Loucy (cell line): ENCODE results near the gene RUNX1.

Experiments used
- H2AFZ ChIP-seq: fragments of 200-600 bp; sonication (generic); 2 replicates; pipeline ENCODE4 v1.6.0; 2016; ENCODE audit warnings: antibody characterized with exemption, mild to moderate bottlenecking, low read length, moderate library complexity
- H3F3A ChIP-seq: fragments of 200-600 bp; 2 replicates; pipeline ENCODE4 v1.6.0; 2016; ENCODE audit warnings: antibody characterized with exemption, low read depth, mild to moderate bottlenecking
- H3K27me3 ChIP-seq: fragments of 200-600 bp; sonication (generic); 2 replicates; pipeline ENCODE4 v1.6.1; 2014; ENCODE audit warnings: low read length, mild to moderate bottlenecking; ENCODE audit not compliant: insufficient read depth, poor library complexity, severe bottlenecking
- H3K36me3 ChIP-seq: fragments of 200-600 bp; sonication (generic); 2 replicates; pipeline ENCODE4 v1.6.1; 2016; ENCODE audit warnings: low read length; ENCODE audit not compliant: insufficient read depth
- H3K4me1 ChIP-seq: fragments of 200-600 bp; sonication (generic); 2 replicates; pipeline ENCODE4 v1.5.1; 2014; ENCODE audit warnings: low read length, mild to moderate bottlenecking; ENCODE audit not compliant: insufficient read depth, poor library complexity, severe bottlenecking
- H3K4me2 ChIP-seq: fragments of 200-600 bp; sonication (generic); 2 replicates; pipeline ENCODE4 v1.6.0; 2014; ENCODE audit warnings: antibody characterized with exemption, low read length, low read depth, mild to moderate bottlenecking; ENCODE audit not compliant: poor library complexity, severe bottlenecking
- H3K4me3 ChIP-seq: fragments of 200-600 bp; sonication (generic); 2 replicates; pipeline ENCODE4 v1.5.1; 2014; ENCODE audit warnings: low read length, mild to moderate bottlenecking, mixed read lengths; ENCODE audit not compliant: poor library complexity, severe bottlenecking
- H3K79me2 ChIP-seq: fragments of 200-600 bp; sonication (generic); 2 replicates; pipeline ENCODE4 v1.6.1; 2014; ENCODE audit warnings: low read length; ENCODE audit not compliant: insufficient read depth
- H3K9ac ChIP-seq: fragments of 200-600 bp; sonication (generic); 2 replicates; pipeline ENCODE4 v1.6.0; 2014; ENCODE audit warnings: mild to moderate bottlenecking, low read depth, low read length, moderate library complexity; ENCODE audit not compliant: poor library complexity, severe bottlenecking
- H3K9me2 ChIP-seq: fragments of 200-600 bp; sonication (generic); replicated peaks from 2 replicates; pipeline ENCODE4 v1.6.1; 2016; ENCODE audit warnings: low read depth, low read length, mixed read lengths
- H3K9me3 ChIP-seq: fragments of 200-600 bp; sonication (generic); 2 replicates; pipeline ENCODE4 v1.6.1; 2014; ENCODE audit warnings: mild to moderate bottlenecking, antibody characterized with exemption, low read length, low read depth; ENCODE audit not compliant: insufficient read depth
- H4K20me1 ChIP-seq: fragments of 200-600 bp; sonication (generic); 2 replicates; pipeline ENCODE4 v1.6.0; 2014; ENCODE audit warnings: antibody characterized with exemption, low read length, mild to moderate bottlenecking; ENCODE audit not compliant: insufficient read depth, poor library complexity, severe bottlenecking
- CTCF ChIP-seq: fragments of 200-600 bp; sonication (generic); conservative IDR thresholded peaks from 2 replicates; pipeline ENCODE4 v1.5.1; 2014; ENCODE audit warnings: mild to moderate bottlenecking, antibody characterized with exemption, low read length
- EZH2phosphoT487 ChIP-seq: fragments of 200-600 bp; IDR thresholded peaks from 2 replicates; pipeline ENCODE4 v1.6.1; 2018; ENCODE audit warnings: antibody characterized with exemption, mild to moderate bottlenecking, moderate library complexity, borderline replicate concordance

The RUNX1 gene

DNA sequence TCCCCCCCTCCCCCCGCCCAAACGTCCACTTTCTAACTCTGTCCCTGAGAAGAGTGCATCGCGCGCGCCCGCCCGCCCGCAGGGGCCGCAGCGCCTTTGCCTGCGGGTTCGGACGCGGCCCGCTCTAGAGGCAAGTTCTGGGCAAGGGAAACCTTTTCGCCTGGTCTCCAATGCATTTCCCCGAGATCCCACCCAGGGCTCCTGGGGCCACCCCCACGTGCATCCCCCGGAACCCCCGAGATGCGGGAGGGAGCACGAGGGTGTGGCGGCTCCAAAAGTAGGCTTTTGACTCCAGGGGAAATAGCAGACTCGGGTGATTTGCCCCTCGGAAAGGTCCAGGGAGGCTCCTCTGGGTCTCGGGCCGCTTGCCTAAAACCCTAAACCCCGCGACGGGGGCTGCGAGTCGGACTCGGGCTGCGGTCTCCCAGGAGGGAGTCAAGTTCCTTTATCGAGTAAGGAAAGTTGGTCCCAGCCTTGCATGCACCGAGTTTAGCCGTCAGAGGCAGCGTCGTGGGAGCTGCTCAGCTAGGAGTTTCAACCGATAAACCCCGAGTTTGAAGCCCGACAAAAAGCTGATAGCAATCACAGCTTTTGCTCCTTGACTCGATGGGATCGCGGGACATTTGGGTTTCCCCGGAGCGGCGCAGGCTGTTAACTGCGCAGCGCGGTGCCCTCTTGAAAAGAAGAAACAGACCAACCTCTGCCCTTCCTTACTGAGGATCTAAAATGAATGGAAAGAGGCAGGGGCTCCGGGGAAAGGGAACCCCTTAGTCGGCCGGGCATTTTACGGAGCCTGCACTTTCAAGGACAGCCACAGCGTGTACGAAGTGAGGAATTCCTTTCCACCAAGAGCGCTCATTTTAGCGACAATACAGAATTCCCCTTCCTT, 158.1 kb downstream of the RUNX1 start:
- Histone ChIP-seq H3K4me2 (peak overlapping the region; percentile 94), H4K20me1 (peaks cover 73% of the 10 kb centered on the region), H3K9me2 (no peaks in the 10 kb centered on the region), H3K4me3 (no peak overlapping the region), H3F3A (no peaks in the 10 kb centered on the region), H2AFZ (no peak overlapping the region), H3K9ac (peak overlapping the region; percentile 78), H3K9me3 (no peaks in the 10 kb centered on the region), H3K27me3 (peaks cover 5% of the 10 kb centered on the region), H3K4me1 (peaks cover 48% of the 10 kb centered on the region), H3K36me3 (peaks cover 25% of the 10 kb centered on the region; the same call in 1 of the 2 replicates), H3K79me2 (peaks cover 100% of the 10 kb centered on the region)
- no peak for TF ChIP-seq EZH2phosphoT487
- no peak for TF ChIP-seq CTCF

DNA sequence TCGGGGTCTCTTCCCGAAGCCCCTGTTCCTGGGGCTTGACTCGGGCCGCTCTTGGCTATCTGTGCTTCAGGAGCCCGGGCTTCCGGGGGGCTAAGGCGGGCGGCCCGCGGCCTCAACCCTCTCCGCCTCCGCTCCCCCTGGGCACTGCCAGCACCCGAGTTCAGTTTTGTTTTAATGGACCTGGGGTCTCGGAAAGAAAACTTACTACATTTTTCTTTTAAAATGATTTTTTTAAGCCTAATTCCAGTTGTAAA, 158.7 kb downstream of the RUNX1 start:
- peaks cover 5% of the 10 kb centered on the region for H3K27me3 ChIP-seq
- no peaks in the 10 kb centered on the region for H3K9me3 ChIP-seq
- peak overlapping the region; percentile 80 for H3K4me3 ChIP-seq
- peaks cover 73% of the 10 kb centered on the region for H4K20me1 ChIP-seq
- no peaks in the 10 kb centered on the region for H3K9me2 ChIP-seq
- peaks cover 100% of the 10 kb centered on the region for H3K79me2 ChIP-seq
- H2AFZ ChIP-seq, result no peak overlapping the region
- peaks cover 29% of the 10 kb centered on the region; the same call in 1 of the 2 replicates for H3K36me3 ChIP-seq
- H3F3A ChIP-seq, result no peaks in the 10 kb centered on the region
- no peak for TF ChIP-seq CTCF
- no peak for TF ChIP-seq EZH2phosphoT487
- peak overlapping the region; percentile 94 for H3K4me2 ChIP-seq
- peak overlapping the region; percentile 78 for H3K9ac ChIP-seq
- H3K4me1 ChIP-seq, result peaks cover 54% of the 10 kb centered on the region

- TF ChIP-seq EZH2phosphoT487 (no peak), CTCF (peak; percentile 63)
- Histone ChIP-seq H3K4me2 (peak overlapping the region; percentile 94), H3K79me2 (peaks cover 100% of the 10 kb centered on the region), H3K9me2 (no peaks in the 10 kb centered on the region), H2AFZ (no peak overlapping the region), H3K9ac (peak overlapping the region; percentile 78), H3K36me3 (peaks cover 29% of the 10 kb centered on the region; the same call in 1 of the 2 replicates), H3K4me1 (peaks cover 57% of the 10 kb centered on the region), H3K9me3 (no peaks in the 10 kb centered on the region), H3F3A (no peaks in the 10 kb centered on the region), H3K4me3 (peak overlapping the region; percentile 80), H3K27me3 (peaks cover 5% of the 10 kb centered on the region), H4K20me1 (peaks cover 73% of the 10 kb centered on the region)
Observed at GRCh38 chr21:34889676-34890469, 159.2 kb downstream of the RUNX1 start.
